ENCODE data around the gene PRRC2B. TPM values are rescaled to one million over a fixed set of nuclear protein-coding genes. Genes with fewer than 3 reads are reported as not detected.

Gene PRRC2B
- total and polyA plus RNA-seq, 7 donors: 22.7 to 114 (median 63.6) TPM

DNA sequence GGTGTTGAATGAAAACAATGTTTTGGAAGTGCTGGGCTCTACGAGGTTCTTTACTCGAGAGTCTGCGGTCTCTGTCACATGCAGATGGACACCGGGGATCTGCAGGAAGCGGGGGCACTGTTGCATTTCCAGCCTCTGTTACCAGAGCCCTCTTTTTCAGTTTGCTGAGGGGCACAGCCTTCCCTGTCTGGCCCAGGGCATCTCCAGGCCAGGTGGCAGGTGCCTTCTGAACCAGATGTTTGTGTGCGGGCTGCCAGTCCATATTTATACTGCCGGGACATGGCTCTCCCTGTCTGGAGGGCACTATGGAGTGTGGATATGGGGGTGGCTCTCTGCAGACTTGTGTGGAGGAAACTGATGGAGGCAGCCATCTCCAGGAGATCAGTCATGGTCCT lies 90.2 kb downstream of the PRRC2B start:
- H3K4me3 ChIP-seq: no peak overlapping the region
- WGBS, 3 donors: 67 to 79% (median 69%) methylated on average over 7 of the region's 7 CpGs
- H3K9me3 ChIP-seq: no peaks in the 10 kb centered on the region
- intact Hi-C loops (cut with DNase I): no loop called here
- H3K27me3 ChIP-seq (ENCODE audit: insufficient read depth in 3 of 3, low read length in 2 of 3): no peaks in the 10 kb centered on the region
- ATAC-seq (peak in 1 of 4 donors; percentile 0), DNase-seq (peak in 1 of 2 donors; percentile 26)
- H3K36me3 ChIP-seq (ENCODE audit: insufficient read depth in 1 of 2, low read depth in 1 of 2): peaks cover 20 to 100% of the 10 kb centered on the region in 2 donors
- H3K27ac ChIP-seq: peak overlapping the region; percentile 81
- TF ChIP-seq, protein P1, sequence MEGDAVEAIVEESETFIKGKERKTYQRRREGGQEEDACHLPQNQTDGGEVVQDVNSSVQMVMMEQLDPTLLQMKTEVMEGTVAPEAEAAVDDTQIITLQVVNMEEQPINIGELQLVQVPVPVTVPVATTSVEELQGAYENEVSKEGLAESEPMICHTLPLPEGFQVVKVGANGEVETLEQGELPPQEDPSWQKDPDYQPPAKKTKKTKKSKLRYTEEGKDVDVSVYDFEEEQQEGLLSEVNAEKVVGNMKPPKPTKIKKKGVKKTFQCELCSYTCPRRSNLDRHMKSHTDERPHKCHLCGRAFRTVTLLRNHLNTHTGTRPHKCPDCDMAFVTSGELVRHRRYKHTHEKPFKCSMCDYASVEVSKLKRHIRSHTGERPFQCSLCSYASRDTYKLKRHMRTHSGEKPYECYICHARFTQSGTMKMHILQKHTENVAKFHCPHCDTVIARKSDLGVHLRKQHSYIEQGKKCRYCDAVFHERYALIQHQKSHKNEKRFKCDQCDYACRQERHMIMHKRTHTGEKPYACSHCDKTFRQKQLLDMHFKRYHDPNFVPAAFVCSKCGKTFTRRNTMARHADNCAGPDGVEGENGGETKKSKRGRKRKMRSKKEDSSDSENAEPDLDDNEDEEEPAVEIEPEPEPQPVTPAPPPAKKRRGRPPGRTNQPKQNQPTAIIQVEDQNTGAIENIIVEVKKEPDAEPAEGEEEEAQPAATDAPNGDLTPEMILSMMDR (IDR thresholded peaks at IDR 0.05): no peak
- peaks cover 12% of the 10 kb centered on the region for H3K4me1 ChIP-seq

DNA sequence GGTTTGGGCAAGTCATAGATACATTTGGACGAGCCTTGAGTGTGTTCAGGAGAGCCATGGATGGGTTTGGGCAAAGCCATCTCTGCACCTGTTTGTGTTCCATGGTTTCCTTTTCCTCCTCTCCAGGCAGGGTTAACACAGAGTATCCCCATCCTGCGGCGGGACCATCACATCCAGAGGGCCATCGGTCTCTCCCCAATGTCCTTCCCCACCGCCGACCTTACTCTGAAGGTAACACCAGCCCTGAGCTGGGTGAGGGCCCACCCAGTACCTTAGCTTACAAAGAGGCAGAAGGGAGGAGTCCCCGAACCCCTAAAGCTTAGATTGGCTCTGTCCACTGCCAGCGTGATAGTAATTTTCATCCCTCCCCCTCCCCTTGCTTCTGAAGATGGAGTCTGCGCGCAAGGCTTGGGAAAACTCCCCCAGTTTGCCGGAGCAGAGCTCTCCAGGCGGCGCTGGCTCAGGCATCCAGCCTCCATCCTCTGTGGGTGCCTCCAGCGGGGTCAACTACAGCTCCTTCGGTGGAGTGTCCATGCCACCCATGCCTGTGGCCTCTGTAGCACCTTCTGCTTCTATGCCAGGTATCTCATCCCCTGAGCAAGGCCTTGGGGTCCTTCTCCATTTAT lies 90.8 kb downstream of the PRRC2B start:
- Histone ChIP-seq H3K27ac (no peak overlapping the region), H3K4me3 (no peak overlapping the region), H3K9me3 (no peaks in the 10 kb centered on the region), H3K27me3 (ENCODE audit: insufficient read depth in 3 of 3, low read length in 2 of 3) (no peaks in the 10 kb centered on the region), H3K36me3 (ENCODE audit: insufficient read depth in 1 of 2, low read depth in 1 of 2) (peaks cover 17 to 100% of the 10 kb centered on the region in 2 donors), H3K4me1 (peaks cover 12% of the 10 kb centered on the region)
- DNase-seq: peak in 1 of 2 donors; percentile 34
- 86 to 92% (median 89%) methylated on average over 14 to 15 of the region's 15 CpGs for WGBS, 3 donors
- ATAC-seq: no peak
- TF ChIP-seq, protein P1 (IDR thresholded peaks at IDR 0.05): no peak
- intact Hi-C loops (cut with DNase I): no loop called here

DNA sequence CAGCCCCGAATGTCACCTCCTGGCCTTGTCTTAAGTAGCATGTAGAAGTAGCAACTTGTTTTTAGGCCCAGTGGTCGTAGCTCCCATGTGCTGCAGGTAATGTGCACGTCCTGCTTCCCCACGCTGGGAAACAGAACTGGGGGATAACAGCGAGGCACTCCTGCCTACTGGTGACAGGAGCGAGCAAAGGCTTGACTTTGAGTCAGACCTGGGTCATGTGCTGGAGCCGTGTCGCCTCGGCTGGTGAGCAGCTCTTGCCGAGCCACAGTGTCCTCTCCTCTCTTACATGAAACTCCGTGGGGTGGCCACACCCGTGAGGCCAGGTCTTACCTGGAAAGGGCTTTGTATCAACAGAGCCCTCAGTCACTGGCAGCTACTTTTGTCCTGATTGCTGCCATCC lies 91.3 kb downstream of the PRRC2B start:
- intact Hi-C loops (cut with DNase I): no loop called here
- H3K4me1 ChIP-seq: peaks cover 12% of the 10 kb centered on the region
- no peaks in the 10 kb centered on the region for H3K9me3 ChIP-seq
- H3K27me3 ChIP-seq (ENCODE audit: insufficient read depth in 3 of 3, low read length in 2 of 3): no peaks in the 10 kb centered on the region
- DNase-seq: peak in 1 of 2 donors; percentile 30
- WGBS, 3 donors: 89 to 93% (median 91%) methylated on average over 12 of the region's 12 CpGs
- H3K27ac ChIP-seq: no peak overlapping the region
- TF ChIP-seq, protein P1 (IDR thresholded peaks at IDR 0.05): no peak
- H3K4me3 ChIP-seq: no peak overlapping the region
- ATAC-seq: no peak
- peaks cover 17 to 100% of the 10 kb centered on the region in 2 donors for H3K36me3 ChIP-seq (ENCODE audit: insufficient read depth in 1 of 2, low read depth in 1 of 2)

DNA sequence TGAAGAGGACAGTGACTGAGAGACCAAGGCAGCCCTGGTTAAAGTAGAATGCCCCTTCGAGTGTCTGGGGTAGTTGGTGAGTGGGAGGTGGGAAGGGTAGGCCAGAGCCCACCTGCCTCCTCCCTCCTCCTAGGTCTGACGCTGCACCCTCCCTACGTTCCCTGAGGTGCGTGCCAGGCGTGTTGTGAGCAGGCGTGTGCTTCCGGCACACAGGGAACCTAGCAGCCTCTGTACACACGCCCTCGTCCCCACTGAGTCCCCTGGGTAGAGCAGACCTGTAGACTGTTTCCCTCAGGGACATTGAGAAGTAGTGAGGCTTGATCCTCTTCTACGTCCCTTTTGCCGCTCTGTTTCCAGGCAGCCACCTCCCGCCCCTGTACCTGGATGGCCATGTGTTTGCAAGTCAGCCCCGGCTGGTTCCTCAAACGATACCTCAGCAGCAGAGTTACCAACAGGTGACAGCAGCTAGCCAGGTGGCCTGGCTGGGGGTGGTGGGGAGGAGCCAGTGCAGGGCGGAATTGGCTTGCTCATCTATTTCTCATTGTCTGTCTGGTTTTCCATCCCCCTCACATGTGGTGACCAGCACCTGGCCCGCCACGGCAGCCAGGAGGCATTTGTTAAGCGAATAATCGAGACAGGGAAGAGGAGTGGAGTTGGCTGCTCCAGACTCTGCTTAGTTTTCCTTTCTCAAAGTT lies 92.0 kb downstream of the PRRC2B start:
- Histone ChIP-seq H3K4me3 (no peak overlapping the region), H3K4me1 (peaks cover 12% of the 10 kb centered on the region), H3K27me3 (ENCODE audit: insufficient read depth in 3 of 3, low read length in 2 of 3) (no peaks in the 10 kb centered on the region), H3K27ac (no peak overlapping the region), H3K36me3 (ENCODE audit: insufficient read depth in 1 of 2, low read depth in 1 of 2) (peaks cover 17 to 100% of the 10 kb centered on the region in 2 donors), H3K9me3 (no peaks in the 10 kb centered on the region)
- intact Hi-C loops (cut with DNase I): no loop called here
- peak in 1 of 2 donors; percentile 39 for DNase-seq
- ATAC-seq: no peak
- TF ChIP-seq, protein P1 (IDR thresholded peaks at IDR 0.05): no peak
- WGBS, 3 donors: 81 to 89% (median 84%) methylated on average over 12 to 19 of the region's 19 CpGs
